ENCODE data around the gene ENSA. TPM values are rescaled to one million over a fixed set of nuclear protein-coding genes. Genes with fewer than 3 reads are reported as not detected.
"Not testable (repeated sequence)": the region's sequence is repeated elsewhere in the genome, so short reads cannot be mapped to it uniquely, and the experiment has no call there.

The ENSA gene
- total RNA-seq, 4 donors from 2014 or later: 111 to 174 (median 158) TPM

GRCh38 chr1:150604226-150604588, 25.2 kb downstream of the ENSA start:
- Histone ChIP-seq H3K36me3 (peaks cover 0 to 9% (median 2%) of the 10 kb centered on the region in 4 donors), H3K4me3 (no peak overlapping the region), H3K27me3 (no peaks in the 10 kb centered on the region), H3K9me3 (no peaks in the 10 kb centered on the region), H3K4me1 (peaks cover 4 to 11% (median 10%) of the 10 kb centered on the region in 4 donors), H3K27ac (peak overlapping the region; percentile 59 to 74 (median 64))
- no peak for DNase-seq
- TF ChIP-seq POLR2A (IDR thresholded peaks at IDR 0.05) (no peak), EP300 (IDR thresholded peaks at IDR 0.05; ENCODE audit: low read depth) (no peak), POLR2AphosphoS5 (IDR thresholded peaks at IDR 0.05) (no peak), CTCF (IDR thresholded peaks at IDR 0.05) (no peak)
- 70 to 96% methylated on average over 1 to 2 of the region's 2 CpGs for WGBS, 2 donors (ENCODE audit: low coverage in 1 of 2)
- intact Hi-C loops (cut with DNase I; ENCODE audit: low total_unique reads): no loop called here
- in situ Hi-C loops (cut with MboI; ENCODE audit: low pct_ligation_motif_present in 1 of 4, low pct_unique_long_range_greater_than_20kb in 1 of 4, low sequenced_read_pairs in 3 of 4): no loop called here

- Histone ChIP-seq H3K27me3 (no peaks in the 10 kb centered on the region), H3K27ac (peak overlapping the region; percentile 59 to 74 (median 64)), H3K4me1 (peaks cover 4 to 10% (median 8%) of the 10 kb centered on the region in 4 donors), H3K9me3 (no peaks in the 10 kb centered on the region), H3K4me3 (no peak overlapping the region), H3K36me3 (peaks cover 0 to 9% (median 2%) of the 10 kb centered on the region in 4 donors)
- WGBS, 2 donors (ENCODE audit: low coverage in 1 of 2): 72 to 83% methylated on average over 1 to 3 of the region's 3 CpGs
- TF ChIP-seq POLR2AphosphoS5 (IDR thresholded peaks at IDR 0.05) (no peak), EP300 (IDR thresholded peaks at IDR 0.05; ENCODE audit: low read depth) (no peak), POLR2A (IDR thresholded peaks at IDR 0.05) (no peak), CTCF (IDR thresholded peaks at IDR 0.05) (no peak)
- intact Hi-C loops (cut with DNase I; ENCODE audit: low total_unique reads): no loop called here
- no peak for DNase-seq
- in situ Hi-C loops (cut with MboI; ENCODE audit: low pct_ligation_motif_present in 1 of 4, low pct_unique_long_range_greater_than_20kb in 1 of 4, low sequenced_read_pairs in 3 of 4): no loop called here
These were observed 25.7 kb downstream of the ENSA start for GRCh38 chr1:150603711-150604110.

DNA sequence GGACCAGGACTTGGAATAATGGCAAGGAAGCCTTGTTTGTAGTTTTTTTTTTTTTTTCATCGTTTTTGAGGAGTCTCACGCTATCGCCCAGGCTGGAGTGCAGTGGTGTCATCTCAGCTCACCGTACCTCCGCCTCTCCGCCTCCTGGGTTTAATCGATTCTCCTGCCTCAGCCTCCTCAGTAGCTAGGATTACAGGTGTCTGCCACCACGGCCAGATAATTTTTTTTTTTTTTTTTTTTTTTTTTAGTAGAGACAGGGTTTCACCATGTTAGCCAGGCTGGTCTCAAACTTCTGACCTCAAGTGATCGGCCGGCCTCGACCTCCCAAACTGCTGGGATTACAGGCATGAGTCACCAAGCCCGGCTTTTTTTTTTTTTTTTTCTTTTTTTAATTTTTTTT, 27.0 kb downstream of the ENSA start:
- 90 to 91% methylated on average over 9 to 12 of the region's 12 CpGs for WGBS, 2 donors (ENCODE audit: low coverage in 1 of 2)
- H3K27ac ChIP-seq; DNase-seq; H3K27me3 ChIP-seq; H3K36me3 ChIP-seq; H3K9me3 ChIP-seq; H3K4me3 ChIP-seq; in situ Hi-C loops (cut with MboI; ENCODE audit: low pct_ligation_motif_present in 1 of 4, low pct_unique_long_range_greater_than_20kb in 1 of 4, low sequenced_read_pairs in 3 of 4); intact Hi-C loops (cut with DNase I; ENCODE audit: low total_unique reads): not testable (repeated sequence)
- H3K4me1 ChIP-seq: peaks cover 4 to 10% (median 8%) of the 10 kb centered on the region in 4 donors

DNA sequence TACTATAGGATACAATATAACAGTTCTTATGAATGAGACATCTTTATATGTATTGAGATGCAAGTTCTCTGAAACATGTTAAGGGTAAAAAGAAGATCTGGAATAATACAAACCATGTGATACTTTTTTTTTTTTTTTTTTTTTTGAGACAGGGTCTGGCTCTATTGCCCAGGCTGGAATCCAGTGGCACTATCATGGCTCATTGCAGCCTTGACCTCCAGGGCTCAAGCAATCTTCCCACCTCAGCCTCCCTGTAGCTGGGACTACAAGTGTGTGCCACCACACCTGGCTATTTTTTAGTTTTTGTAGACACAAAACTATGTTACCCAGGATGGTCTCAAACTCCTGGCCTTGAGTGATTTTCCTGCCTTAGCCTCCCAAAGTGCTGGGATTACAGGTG, 27.9 kb downstream of the ENSA start:
- no peaks in the 10 kb centered on the region for H3K9me3 ChIP-seq
- in situ Hi-C loops (cut with MboI; ENCODE audit: low pct_ligation_motif_present in 1 of 4, low pct_unique_long_range_greater_than_20kb in 1 of 4, low sequenced_read_pairs in 3 of 4): no loop called here
- no peaks in the 10 kb centered on the region for H3K27me3 ChIP-seq
- DNase-seq: no peak
- intact Hi-C loops (cut with DNase I; ENCODE audit: low total_unique reads): no loop called here
- TF ChIP-seq CTCF (IDR thresholded peaks at IDR 0.05) (no peak), EP300 (IDR thresholded peaks at IDR 0.05; ENCODE audit: low read depth) (no peak), POLR2A (IDR thresholded peaks at IDR 0.05) (no peak), POLR2AphosphoS5 (IDR thresholded peaks at IDR 0.05) (no peak)
- H3K4me1 ChIP-seq: peaks cover 4 to 14% (median 11%) of the 10 kb centered on the region in 4 donors
- no peak overlapping the region for H3K4me3 ChIP-seq
- H3K27ac ChIP-seq: no peak overlapping the region
- H3K36me3 ChIP-seq: peaks cover 0 to 9% (median 2%) of the 10 kb centered on the region in 4 donors

GRCh38 chr1:150598346-150598745, 31.1 kb downstream of the ENSA start:
- H3K36me3 ChIP-seq; H3K4me3 ChIP-seq; H3K27me3 ChIP-seq; H3K27ac ChIP-seq; in situ Hi-C loops (cut with MboI; ENCODE audit: low pct_ligation_motif_present in 1 of 4, low pct_unique_long_range_greater_than_20kb in 1 of 4, low sequenced_read_pairs in 3 of 4); H3K9me3 ChIP-seq; DNase-seq; intact Hi-C loops (cut with DNase I; ENCODE audit: low total_unique reads): not testable (repeated sequence)
- 73 to 86% methylated on average over 4 of the region's 4 CpGs for WGBS, 2 donors (ENCODE audit: low coverage in 1 of 2)
- H3K4me1 ChIP-seq: peaks cover 0 to 13% (median 4%) of the 10 kb centered on the region in 4 donors

Measured in transverse colon (tissue), 4 donors.